RWPE2 (cell line): Measurements from ENCODE around the gene KCNN3.

ENCODE experiments used
- ATAC-seq: fragments of 200-7000 bp; cut with Tn5 transposase; 3 replicates; pipeline ENCODE4 v1.9.1; 2021; ENCODE audit warnings: low read depth
- DNase-seq: peaks from one replicate; pipeline ENCODE4 v3.0.0-alpha.2; 2020; ENCODE audit warnings: low spot score
- H3K27ac ChIP-seq: fragments of 450-650 bp; 2 replicates; pipeline ENCODE4 v1.5.1; 2017; ENCODE audit warnings: mild to moderate bottlenecking; ENCODE audit not compliant: poor library complexity, severe bottlenecking
- H3K27me3 ChIP-seq: fragments of 250-450 bp; sonication (Bioruptor Pico); 2 replicates; pipeline ENCODE4 v1.5.1; 2021; ENCODE audit warnings: mild to moderate bottlenecking, moderate library complexity; ENCODE audit not compliant: insufficient read depth, poor library complexity, severe bottlenecking
- H3K36me3 ChIP-seq: fragments of 250-450 bp; sonication (Bioruptor Pico); 2 replicates; pipeline ENCODE4 v1.5.1; 2020; ENCODE audit warnings: low read depth, mild to moderate bottlenecking, moderate library complexity
- H3K4me1 ChIP-seq: fragments of 250-450 bp; sonication (Bioruptor Pico); 2 replicates; pipeline ENCODE4 v1.5.1; 2021; ENCODE audit warnings: mild to moderate bottlenecking, moderate library complexity; ENCODE audit not compliant: insufficient read depth, poor library complexity, severe bottlenecking
- H3K4me3 ChIP-seq: fragments of 250-450 bp; sonication (Bioruptor Pico); 2 replicates; pipeline ENCODE4 v1.5.1; 2021; ENCODE audit warnings: mild to moderate bottlenecking, moderate library complexity; ENCODE audit not compliant: severe bottlenecking
- H3K9me3 ChIP-seq: fragments of 250-450 bp; sonication (Bioruptor Pico); 2 replicates; pipeline ENCODE4 v1.5.1; 2021; ENCODE audit warnings: mild to moderate bottlenecking, moderate library complexity; ENCODE audit not compliant: severe bottlenecking
- CTCF ChIP-seq: fragments of 450-650 bp; IDR thresholded peaks from one replicate; pipeline ENCODE4 v1.5.1; 2017; ENCODE audit warnings: mild to moderate bottlenecking, moderate library complexity; ENCODE audit not compliant: poor library complexity, severe bottlenecking

The KCNN3 gene

GRCh38 chr1:154899041-154899440 lies 29.0 kb upstream of the KCNN3 start:
- Histone ChIP-seq H3K4me3 (no peak overlapping the region), H3K4me1 (no peaks in the 10 kb centered on the region), H3K27ac (no peak overlapping the region), H3K36me3 (no peaks in the 10 kb centered on the region), H3K9me3 (no peaks in the 10 kb centered on the region), H3K27me3 (peaks cover 3% of the 10 kb centered on the region)
- DNase-seq (no peak), ATAC-seq (no peak)
- no peak for TF ChIP-seq CTCF

GRCh38 chr1:154896771-154897286 lies 26.7 kb upstream of the KCNN3 start:
- no peak for ATAC-seq
- DNase-seq, result no peak
- no peaks in the 10 kb centered on the region for H3K4me1 ChIP-seq

GRCh38 chr1:154895798-154896197 lies 25.7 kb upstream of the KCNN3 start:
- Histone ChIP-seq H3K27ac (no peak overlapping the region), H3K36me3 (no peaks in the 10 kb centered on the region), H3K27me3 (peaks cover 11% of the 10 kb centered on the region), H3K9me3 (no peaks in the 10 kb centered on the region), H3K4me1 (no peaks in the 10 kb centered on the region), H3K4me3 (no peak overlapping the region)
- no peak for DNase-seq
- no peak for TF ChIP-seq CTCF
- no peak for ATAC-seq

More at GRCh38 chr1:154896771-154897286, 26.7 kb upstream of the KCNN3 start:
- H3K9me3 ChIP-seq, result no peaks in the 10 kb centered on the region
- no peak for TF ChIP-seq CTCF
- H3K27me3 ChIP-seq, result peaks cover 8% of the 10 kb centered on the region
- H3K27ac ChIP-seq, result no peak overlapping the region
- H3K4me3 ChIP-seq, result no peak overlapping the region
- H3K36me3 ChIP-seq, result no peaks in the 10 kb centered on the region

- no peak for DNase-seq
- Histone ChIP-seq H3K27me3 (peaks cover 11% of the 10 kb centered on the region), H3K4me3 (no peak overlapping the region), H3K27ac (no peak overlapping the region), H3K36me3 (no peaks in the 10 kb centered on the region), H3K9me3 (no peaks in the 10 kb centered on the region), H3K4me1 (no peaks in the 10 kb centered on the region)
- TF ChIP-seq CTCF, result no peak
- ATAC-seq, result no peak
These were observed 21.4 kb upstream of the KCNN3 start for GRCh38 chr1:154891452-154891851.

GRCh38 chr1:154888757-154889156 lies 18.7 kb upstream of the KCNN3 start:
- no peaks in the 10 kb centered on the region for H3K9me3 ChIP-seq
- no peak for ATAC-seq
- no peak overlapping the region for H3K4me3 ChIP-seq
- H3K36me3 ChIP-seq, result no peaks in the 10 kb centered on the region
- H3K4me1 ChIP-seq, result no peaks in the 10 kb centered on the region
- DNase-seq, result no peak
- no peak for TF ChIP-seq CTCF
- H3K27me3 ChIP-seq, result peaks cover 8% of the 10 kb centered on the region
- H3K27ac ChIP-seq, result no peak overlapping the region
